Brain microvascular endothelial cell (primary cell): ENCODE measurements around the gene LIN28A.

ENCODE experiments used
- DNase-seq: peaks from one replicate; pipeline ENCODE4 v3.0.0-alpha.2; 2020
- H3K27ac ChIP-seq: fragments of 250-450 bp; sonication (Bioruptor Pico); 2 replicates; pipeline ENCODE4 v1.5.1; 2020; ENCODE audit warnings: mild to moderate bottlenecking, moderate library complexity
- H3K27me3 ChIP-seq: fragments of 250-450 bp; sonication (Bioruptor Pico); replicated peaks from 2 replicates; pipeline ENCODE4 v1.5.1; 2020; ENCODE audit warnings: mild to moderate bottlenecking
- H3K36me3 ChIP-seq: fragments of 250-450 bp; sonication (Bioruptor Pico); replicated peaks from 2 replicates; pipeline ENCODE4 v1.5.1; 2020; ENCODE audit warnings: mild to moderate bottlenecking
- H3K4me3 ChIP-seq: 2 replicates; pipeline ENCODE4 v1.5.1; 2011; ENCODE audit warnings: low read depth, mild to moderate bottlenecking, control low read depth, low read length, moderate library complexity
- CTCF ChIP-seq: IDR thresholded peaks from 2 replicates; pipeline ENCODE4 v1.5.1; 2011; ENCODE audit warnings: low read depth, mild to moderate bottlenecking, moderate library complexity, low read length, control low read depth, inconsistent platforms; ENCODE audit errors: missing control alignments
- in situ Hi-C: cut with HindIII; loops from 2 replicates; pipeline ENCODE4 v1.10.0; 2017; ENCODE audit warnings: low sequenced_read_pairs, low pct_ligation_motif_present

LIN28A gene, protein sequence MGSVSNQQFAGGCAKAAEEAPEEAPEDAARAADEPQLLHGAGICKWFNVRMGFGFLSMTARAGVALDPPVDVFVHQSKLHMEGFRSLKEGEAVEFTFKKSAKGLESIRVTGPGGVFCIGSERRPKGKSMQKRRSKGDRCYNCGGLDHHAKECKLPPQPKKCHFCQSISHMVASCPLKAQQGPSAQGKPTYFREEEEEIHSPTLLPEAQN

DNA sequence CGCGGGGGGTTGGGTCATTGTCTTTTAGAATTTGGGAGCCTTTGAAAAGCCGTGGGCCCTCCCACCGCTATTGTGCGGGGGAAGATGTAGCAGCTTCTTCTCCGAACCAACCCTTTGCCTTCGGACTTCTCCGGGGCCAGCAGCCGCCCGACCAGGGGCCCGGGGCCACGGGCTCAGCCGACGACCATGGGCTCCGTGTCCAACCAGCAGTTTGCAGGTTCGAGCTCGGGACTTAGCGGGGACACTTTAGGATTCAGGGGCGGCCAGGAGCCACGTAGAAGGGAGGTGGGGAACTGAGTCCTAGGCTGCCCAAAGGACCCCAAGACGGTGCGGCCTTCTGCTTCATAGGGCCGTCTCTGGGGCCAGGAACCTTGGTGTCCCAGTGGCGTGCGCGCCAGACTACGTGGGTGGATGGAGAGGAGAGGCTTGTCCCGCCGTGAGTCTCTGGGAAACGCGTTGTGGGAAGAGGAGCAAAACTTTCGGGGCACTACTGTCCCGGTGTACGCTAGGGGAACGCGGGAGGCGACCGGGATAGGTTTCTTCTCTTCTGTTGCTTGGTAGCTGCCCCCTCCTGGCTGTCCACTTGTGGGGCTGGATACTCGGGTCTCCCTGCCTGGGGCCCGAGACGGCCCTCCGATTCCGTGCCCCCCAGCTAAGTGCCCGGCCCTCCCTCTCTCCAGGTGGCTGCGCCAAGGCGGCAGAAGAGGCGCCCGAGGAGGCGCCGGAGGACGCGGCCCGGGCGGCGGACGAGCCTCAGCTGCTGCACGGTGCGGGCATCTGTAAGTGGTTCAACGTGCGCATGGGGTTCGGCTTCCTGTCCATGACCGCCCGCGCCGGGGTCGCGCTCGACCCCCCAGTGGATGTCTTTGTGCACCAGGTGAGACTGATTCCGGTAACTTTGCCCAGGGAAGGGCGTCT lies at the start of gene LIN28A:
Gene LIN28A, plus strand, starts transcription at position 112 of the 918 bp plus-strand sequence. Its CDS starts 75 bp downstream, at position 187.
- Histone ChIP-seq H3K4me3 (no peak within 1 kb of the TSS), H3K36me3 (no peaks in the 10 kb centered on the region), H3K27me3 (peaks cover 34% of the 10 kb centered on the region), H3K27ac (no peak within 1 kb of the TSS)
- TF ChIP-seq CTCF, result no peak
- DNase-seq, result no peak
- in situ Hi-C loops, result no loop called here

DNA sequence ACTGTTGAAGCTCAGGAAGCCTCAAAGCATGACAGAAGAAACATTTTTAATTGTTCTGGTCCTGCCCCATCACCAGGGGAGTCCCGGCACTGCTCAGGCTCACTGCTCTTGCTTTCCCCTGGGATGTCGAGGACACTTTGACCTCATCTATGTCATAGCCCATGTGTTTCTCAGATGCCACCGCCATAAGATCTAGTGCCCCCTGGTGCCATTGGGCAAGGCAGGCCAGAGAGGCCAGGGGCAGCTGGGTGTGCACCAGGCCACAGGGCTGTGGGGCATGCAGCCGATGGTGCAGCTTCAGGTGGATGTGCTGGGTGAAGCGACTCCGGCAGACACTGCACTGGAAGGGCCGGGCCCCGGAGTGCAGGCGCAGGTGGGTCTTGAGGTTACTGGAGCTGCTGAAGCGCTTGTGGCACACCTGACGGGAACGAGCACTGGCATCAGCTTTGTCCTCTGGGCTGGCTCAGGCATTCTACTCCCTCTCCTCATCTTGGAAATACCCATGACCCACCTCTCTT lies 49.0 kb upstream of the LIN28A start:
- TF ChIP-seq CTCF, result peak; percentile 3
- H3K4me3 ChIP-seq, result no peak overlapping the region
- in situ Hi-C loops, result no loop called here
- no peak overlapping the region for H3K27ac ChIP-seq
- H3K36me3 ChIP-seq, result no peaks in the 10 kb centered on the region
- DNase-seq, result no peak
- H3K27me3 ChIP-seq, result peaks cover 19% of the 10 kb centered on the region

DNA sequence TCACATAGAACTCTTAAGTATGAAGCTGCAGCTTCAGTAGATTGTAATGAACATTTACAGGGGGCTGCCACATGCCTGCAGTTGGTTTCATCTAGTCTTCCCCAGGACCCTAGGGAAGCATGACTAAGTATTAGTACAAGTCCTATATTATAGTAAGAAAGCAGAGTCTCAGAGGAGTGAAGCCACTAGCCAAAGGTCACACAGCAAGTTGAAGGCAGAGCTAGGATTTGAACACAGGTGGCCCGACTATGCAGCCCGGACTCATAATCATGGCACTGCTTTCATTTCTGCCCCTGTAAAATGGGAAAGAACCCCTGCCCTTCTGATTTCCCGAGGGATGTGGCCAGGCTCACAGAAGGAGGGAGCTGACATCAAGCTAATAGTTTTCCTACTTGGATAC lies 48.3 kb upstream of the LIN28A start:
- no peak for DNase-seq
- Histone ChIP-seq H3K4me3 (no peak overlapping the region), H3K27ac (no peak overlapping the region), H3K27me3 (peaks cover 19% of the 10 kb centered on the region), H3K36me3 (no peaks in the 10 kb centered on the region)
- in situ Hi-C loops, result no loop called here
- no peak for TF ChIP-seq CTCF

- H3K27me3 ChIP-seq, result peaks cover 19% of the 10 kb centered on the region
- peak; percentile 100 for TF ChIP-seq CTCF
- no peak overlapping the region for H3K27ac ChIP-seq
- peak; percentile 67 for DNase-seq
- no peaks in the 10 kb centered on the region for H3K36me3 ChIP-seq
- in situ Hi-C loops, result no loop called here
- no peak overlapping the region for H3K4me3 ChIP-seq
These were observed 46.8 kb upstream of the LIN28A start for GRCh38 chr1:26363549-26364448.

DNA sequence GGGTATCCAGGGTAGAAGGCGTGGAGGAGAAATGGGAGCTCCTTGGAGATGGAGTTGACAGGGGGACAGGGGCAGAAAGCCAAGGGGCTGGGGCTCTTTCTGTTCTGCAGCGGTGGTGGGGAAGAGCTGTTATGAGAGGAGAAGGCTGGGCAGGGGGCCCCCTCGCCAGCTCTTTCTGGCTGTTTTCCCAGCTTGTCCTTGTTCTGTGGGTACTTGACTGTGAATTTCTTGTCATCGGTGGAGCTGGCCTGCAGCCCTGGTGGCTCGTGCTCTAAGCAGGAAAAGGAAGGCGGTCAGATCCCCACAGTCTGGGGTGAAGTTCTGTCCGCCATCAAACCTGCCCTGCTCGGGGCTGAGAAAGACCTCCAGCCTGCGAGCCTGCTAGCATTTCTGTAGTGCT lies 45.7 kb upstream of the LIN28A start:
- no peak for DNase-seq
- Histone ChIP-seq H3K27me3 (peaks cover 14% of the 10 kb centered on the region), H3K27ac (no peak overlapping the region), H3K36me3 (no peaks in the 10 kb centered on the region), H3K4me3 (no peak overlapping the region)
- in situ Hi-C loops, result no loop called here
- TF ChIP-seq CTCF, result no peak
